ENCODE results near the gene XRRA1.

XRRA1 gene

DNA sequence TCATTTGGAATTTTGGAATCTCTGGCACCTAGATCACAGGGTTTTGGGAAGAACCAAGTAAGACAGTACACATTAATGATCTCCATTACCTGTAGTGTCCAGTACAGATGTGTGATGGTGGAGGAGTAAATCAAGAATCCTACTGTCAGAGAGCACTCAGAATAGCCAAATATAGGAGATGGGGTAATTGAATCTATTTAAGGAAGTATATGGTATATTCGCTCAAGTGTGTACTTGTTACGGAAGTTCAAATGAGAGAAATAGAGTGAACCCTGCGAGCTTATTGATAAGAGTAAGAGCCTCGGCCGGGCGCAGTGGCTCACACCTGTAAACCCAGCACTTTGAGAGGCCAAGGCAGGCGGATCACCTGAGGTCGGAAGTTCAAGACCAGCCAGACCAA, 2.3 kb upstream of the XRRA1 start:
- no peak for DNase-seq (ENCODE audit: low read depth, low spot score)

- no peak for DNase-seq (ENCODE audit: low read depth, low spot score)
Observed at GRCh38 chr11:74950374-74950969, 1.6 kb upstream of the XRRA1 start.

DNA sequence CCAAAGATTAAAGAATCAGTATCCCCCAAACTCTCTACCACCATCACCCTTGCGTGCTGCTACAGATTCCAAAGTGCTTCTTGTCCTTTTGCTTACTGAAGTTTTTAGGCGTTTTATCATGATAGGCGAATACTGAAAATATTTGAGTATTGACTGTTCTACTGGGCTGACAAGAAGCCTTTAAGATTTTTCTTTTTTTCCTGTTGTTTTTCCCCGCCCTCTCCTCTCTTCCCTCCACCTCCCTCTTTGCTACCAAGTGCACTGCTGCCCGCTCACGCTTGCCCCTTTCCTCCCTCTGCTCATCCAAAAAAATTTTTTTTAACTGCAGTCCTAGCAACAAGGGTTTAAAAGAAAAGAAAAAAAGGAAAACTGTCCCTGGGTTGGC, 854 bp upstream of the XRRA1 start:
- DNase-seq (ENCODE audit: low read depth, low spot score): peak; percentile 28

GRCh38 chr11:74948546-74948897, 369 bp downstream of the XRRA1 start:
- no peak for DNase-seq (ENCODE audit: low read depth, low spot score)

DNA sequence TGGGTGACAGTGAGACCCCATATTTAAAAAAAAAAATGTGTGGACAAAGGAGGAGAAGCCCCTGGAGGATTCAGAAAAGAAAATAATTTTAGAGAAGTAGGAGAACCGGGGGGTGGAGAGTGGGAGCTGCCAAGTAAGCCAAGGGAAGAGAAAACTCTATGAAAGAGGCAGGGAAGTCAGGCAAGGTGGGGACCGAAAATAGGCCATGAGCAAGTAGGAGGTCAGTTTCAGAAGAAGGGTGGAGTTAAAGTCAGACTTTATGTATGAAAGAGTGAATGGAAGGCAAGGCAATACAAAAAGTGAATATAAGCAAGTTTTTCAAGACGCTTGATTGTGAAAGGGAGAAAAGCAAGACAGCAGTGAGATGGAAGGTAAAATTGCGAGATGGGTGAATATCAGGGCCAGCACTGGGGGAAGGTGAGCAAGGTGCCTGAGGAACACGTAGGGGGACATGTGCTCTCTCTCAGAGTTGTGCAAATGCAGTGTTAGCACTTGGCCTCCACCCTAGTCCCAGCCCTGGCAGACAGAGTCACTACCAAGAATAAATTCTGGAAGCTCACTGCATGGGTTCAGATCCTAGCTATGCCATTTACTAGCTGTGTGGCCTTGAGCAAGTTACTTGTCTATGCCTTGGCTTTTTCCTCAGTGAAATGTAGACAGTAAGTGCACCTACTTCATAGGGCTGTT, 6.7 kb downstream of the XRRA1 start:
- DNase-seq (ENCODE audit: low read depth, low spot score): no peak

- no peak for DNase-seq (ENCODE audit: low read depth, low spot score)
Observed at GRCh38 chr11:74941492-74941891, 7.4 kb downstream of the XRRA1 start.

DNA sequence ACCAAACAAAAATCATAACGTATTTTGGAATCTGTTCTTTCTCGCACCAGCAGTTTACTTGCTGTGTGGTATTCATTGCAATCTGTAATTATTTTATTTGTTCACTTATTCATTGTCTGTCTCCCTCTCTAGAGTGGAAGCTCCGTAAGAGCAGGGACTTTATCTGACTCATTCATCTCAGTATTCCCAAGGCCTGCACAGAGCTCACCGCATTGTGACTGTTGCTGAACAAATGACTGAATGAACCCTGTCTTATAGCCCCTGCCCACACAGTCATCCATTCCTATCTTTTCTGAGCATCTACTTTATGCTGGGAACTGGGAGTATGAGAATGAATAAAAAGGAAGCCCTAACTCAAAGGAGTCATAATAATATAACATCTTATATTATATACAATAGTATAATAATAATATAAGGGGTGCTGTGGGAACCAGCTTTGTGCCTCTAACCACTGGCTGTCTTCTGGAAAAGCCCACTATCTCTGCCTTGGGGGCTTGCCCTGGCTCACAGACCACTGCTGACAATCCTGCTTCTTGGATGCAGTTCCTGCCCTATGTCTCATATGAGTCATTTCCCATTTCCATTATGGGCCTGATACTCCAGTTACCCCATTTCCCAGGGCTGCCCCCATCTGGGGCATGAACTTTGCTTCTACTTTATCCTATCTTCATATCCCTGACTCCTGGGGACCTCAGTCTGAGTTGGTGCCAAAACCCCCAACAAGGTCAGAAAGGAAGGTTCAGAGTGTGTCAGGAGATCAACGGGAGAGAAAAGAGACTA, 11.0 kb downstream of the XRRA1 start:
- DNase-seq (ENCODE audit: low read depth, low spot score): peak; percentile 26

DNA sequence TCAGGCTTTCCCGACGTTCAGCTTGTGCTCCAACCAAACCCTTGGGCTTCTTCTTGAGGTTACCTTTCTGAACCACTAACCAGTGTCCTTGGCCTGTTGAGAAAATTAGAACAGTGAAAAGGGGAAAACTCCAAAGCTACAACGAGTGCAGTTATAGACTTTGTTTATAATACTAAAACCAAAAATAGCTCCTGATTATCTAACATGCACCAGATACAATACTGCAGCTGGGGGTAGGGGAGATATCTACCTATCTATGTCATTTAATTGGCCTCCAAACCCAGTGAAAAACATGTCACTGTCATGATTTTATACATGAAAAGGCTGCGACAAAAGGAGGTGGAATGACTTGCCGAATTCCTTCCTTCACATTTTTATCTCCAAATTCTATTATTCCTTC, 11.9 kb downstream of the XRRA1 start:
- no peak for DNase-seq (ENCODE audit: low read depth, low spot score)

- no peak for DNase-seq (ENCODE audit: low read depth, low spot score)
Observed at GRCh38 chr11:74936087-74936486, 12.8 kb downstream of the XRRA1 start.

DNA sequence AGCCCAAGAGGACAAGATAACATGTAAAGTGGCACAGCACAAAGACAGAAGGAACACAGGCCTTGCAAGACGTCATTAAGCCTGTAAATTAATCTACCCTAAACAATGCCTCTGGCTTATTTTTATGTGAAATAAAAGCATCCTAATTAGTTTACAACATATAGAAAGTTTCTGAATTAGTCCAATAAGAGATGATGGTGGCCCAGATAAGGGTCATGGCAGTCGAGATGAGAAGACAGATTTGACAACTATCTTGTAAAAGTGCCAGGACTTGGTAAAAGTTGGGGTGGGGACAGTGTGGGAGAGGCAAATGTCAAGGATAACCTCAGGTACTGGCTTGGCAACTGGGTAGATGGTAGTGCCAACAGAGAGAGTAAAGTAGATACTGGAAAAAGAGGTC, 13.6 kb downstream of the XRRA1 start:
- DNase-seq (ENCODE audit: low read depth, low spot score): no peak

- DNase-seq (ENCODE audit: low read depth, low spot score): no peak
Observed at GRCh38 chr11:74933765-74934164, 15.1 kb downstream of the XRRA1 start.

GRCh38 chr11:74932797-74933196, 16.1 kb downstream of the XRRA1 start:
- DNase-seq (ENCODE audit: low read depth, low spot score): peak; percentile 51

- peak; percentile 36 for DNase-seq (ENCODE audit: low read depth, low spot score)
Observed at GRCh38 chr11:74932169-74932568, 16.7 kb downstream of the XRRA1 start.

DNA sequence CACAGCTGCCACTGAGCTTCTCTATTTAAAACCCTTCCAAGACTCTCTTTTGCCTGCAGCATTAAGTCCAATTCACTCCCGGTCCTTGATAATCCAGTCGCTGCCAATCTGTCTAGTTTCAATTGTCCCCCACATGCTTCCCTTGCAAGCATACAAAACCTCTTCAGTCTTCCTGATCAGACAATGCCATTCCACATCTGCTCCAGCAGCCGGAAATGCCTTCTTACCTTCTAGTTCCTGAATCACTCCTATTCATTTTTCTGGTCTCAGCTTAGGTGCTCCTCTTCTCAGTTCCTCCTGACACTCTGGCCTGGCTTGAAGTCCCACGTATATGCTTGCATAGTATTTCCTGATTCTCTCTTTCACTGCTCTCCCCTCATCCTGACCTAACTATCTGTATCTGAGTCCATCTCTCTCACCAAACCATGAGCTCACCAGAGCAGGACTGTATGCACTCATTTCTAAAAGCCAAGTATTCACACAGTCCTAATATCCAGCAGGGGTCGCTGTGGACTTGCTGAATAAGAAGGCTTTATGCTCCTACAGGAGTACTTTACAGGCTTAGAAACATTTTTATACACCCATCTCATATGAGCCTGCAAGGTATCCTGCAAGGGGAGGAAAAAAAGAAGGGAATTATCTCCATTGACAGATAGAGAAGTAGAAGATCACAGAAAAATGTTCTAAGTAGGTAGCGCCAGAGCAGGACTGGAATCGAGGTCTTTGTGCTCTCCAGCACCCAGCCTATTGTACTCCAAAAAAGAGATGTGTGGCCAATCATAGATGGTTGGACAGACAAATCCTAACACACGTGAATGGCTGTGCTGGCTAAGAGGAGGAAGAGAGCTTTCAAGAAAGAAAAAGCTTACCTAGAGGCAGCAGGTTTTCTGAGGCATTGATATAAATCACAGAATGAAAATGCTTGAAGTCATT, 19.2 kb downstream of the XRRA1 start:
- DNase-seq (ENCODE audit: low read depth, low spot score): peak; percentile 92

DNA sequence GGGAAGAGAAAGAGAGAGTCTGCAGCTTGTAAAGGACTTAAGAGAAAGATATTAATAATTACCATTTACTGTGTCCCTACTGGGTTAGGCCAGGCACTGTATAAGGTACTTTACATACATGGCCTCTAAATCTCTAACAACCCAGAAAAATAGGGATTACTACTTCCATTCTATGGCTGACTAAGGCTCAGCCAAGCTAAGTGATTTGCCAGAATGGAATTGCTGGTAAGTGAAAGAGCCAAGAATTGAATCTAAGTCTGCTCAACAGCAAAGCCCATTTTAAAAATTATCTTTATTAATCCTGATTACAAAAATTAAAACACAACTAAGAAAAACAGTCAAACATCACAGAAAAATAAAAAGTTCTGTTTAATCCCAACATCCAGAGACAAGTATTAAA, 21.4 kb downstream of the XRRA1 start:
- no peak for DNase-seq (ENCODE audit: low read depth, low spot score)

GRCh38 chr11:74926304-74927030, 22.4 kb downstream of the XRRA1 start:
- no peak for DNase-seq (ENCODE audit: low read depth, low spot score)

- peak; percentile 7 for DNase-seq (ENCODE audit: low read depth, low spot score)
Observed at GRCh38 chr11:74925281-74925680, 23.6 kb downstream of the XRRA1 start.

- DNase-seq (ENCODE audit: low read depth, low spot score): peak; percentile 18
Observed at GRCh38 chr11:74923125-74923524, 25.8 kb downstream of the XRRA1 start.

DNA sequence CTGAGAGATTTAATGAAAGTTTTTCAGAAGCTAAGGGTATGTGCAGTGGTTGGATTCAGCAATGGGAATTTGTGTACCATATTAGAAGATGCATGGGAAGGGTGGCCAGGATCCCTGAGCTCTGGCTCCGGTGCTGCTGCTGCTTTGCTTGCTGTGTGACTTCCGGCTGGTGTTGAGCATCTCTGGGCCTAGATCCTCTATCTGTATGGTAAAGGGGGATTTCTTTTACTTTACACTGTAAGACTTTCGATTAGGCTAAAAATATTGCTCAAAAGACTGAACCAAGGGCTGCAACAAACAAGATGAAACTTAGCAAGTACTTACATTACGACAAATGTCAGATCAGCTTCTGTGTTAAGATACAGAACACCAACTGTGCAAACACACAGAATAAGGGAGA, 39.1 kb downstream of the XRRA1 start:
- no peak for DNase-seq (ENCODE audit: low read depth, low spot score)

GRCh38 chr11:74909385-74909784, 39.5 kb downstream of the XRRA1 start:
- no peak for DNase-seq (ENCODE audit: low read depth, low spot score)

GRCh38 chr11:74905326-74905725, 43.6 kb downstream of the XRRA1 start:
- no peak for DNase-seq (ENCODE audit: low read depth, low spot score)
